Measurements from ENCODE around the gene PSTPIP1.

Gene PSTPIP1

DNA sequence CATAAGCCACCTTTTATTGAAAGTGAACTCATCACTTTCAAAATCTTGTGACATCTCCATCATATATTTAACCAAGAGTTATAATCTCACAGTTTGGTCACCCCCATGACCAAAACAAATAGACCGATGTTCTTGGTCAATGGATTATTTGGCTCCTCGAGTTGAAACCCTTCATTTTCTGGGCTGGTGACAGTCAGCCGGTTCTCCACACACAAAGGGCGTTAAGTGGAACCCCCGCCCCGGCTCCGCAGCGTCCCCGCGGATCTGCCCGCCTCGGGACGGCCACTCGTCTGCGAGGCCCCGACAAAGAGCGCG lies 75.2 kb downstream of the PSTPIP1 start:
- no peak for DNase-seq (ENCODE audit: low read depth in 2 of 2)

- DNase-seq (ENCODE audit: low read depth in 2 of 2) = peak; percentile 82 to 84
Measured at GRCh38 chr15:77070495-77071304, 75.8 kb downstream of the PSTPIP1 start, which contains the start of gene TSPAN3. Gene TSPAN3, minus strand, starts transcription at chr15:77071109. Its CDS starts 155 bp downstream, at chr15:77070954.

DNA sequence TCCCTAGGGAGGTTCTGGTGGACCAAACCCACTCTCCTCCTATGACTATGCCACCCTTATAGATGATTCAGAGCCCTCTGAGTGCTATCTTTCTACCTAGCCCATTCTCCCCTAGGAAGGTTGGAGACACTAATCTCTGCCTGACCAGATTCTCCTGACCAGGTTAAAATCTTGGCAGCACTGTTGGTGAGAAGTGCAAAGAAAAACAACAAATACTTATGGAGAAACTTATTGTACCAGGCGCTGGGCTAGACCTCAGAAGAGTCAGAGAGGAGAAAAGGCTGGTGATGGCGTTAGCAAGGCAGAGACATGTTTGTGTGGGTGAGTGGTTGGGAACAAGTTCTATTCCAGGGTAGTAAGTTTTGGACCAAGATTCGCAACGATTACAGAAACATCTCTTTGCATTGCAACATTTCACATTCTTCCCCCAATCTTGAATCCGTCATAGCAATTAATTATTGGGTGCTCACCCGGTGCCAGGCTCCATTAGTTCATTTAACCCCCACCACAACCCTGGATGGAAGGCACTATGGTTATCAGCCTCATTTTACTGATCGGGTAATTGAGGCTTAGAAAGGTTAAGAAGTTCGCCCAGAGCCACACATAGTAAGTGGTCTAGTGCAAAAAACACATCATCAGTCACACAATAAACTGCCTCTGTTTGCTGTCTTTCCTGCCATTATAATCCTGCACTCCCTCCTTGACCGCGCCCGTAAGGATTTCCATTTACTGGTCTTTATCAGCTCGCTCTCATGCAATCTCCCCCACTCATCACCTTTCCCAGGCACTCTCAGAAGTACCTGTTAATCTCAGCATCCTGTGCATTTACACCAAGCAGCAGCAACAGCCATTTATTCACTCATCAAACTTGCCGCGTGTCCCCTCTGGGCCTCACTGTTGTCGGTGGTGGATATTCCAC lies 76.6 kb downstream of the PSTPIP1 start:
- no peak for DNase-seq (ENCODE audit: low read depth in 2 of 2)

- no peak for DNase-seq (ENCODE audit: low read depth in 2 of 2)
Measured at GRCh38 chr15:77074350-77074749, 79.4 kb downstream of the PSTPIP1 start.

GRCh38 chr15:77075528-77075927 lies 80.6 kb downstream of the PSTPIP1 start:
- DNase-seq (ENCODE audit: low read depth in 2 of 2) = no peak

GRCh38 chr15:77076323-77076915 lies 81.5 kb downstream of the PSTPIP1 start:
- DNase-seq (ENCODE audit: low read depth in 2 of 2) = no peak

GRCh38 chr15:77081971-77082370 lies 87.0 kb downstream of the PSTPIP1 start:
- DNase-seq (ENCODE audit: low read depth in 2 of 2) = no peak

GRCh38 chr15:77083381-77084160 lies 88.6 kb downstream of the PSTPIP1 start:
- peak in 1 of 2 donors; percentile 19 for DNase-seq (ENCODE audit: low read depth in 2 of 2)

DNA sequence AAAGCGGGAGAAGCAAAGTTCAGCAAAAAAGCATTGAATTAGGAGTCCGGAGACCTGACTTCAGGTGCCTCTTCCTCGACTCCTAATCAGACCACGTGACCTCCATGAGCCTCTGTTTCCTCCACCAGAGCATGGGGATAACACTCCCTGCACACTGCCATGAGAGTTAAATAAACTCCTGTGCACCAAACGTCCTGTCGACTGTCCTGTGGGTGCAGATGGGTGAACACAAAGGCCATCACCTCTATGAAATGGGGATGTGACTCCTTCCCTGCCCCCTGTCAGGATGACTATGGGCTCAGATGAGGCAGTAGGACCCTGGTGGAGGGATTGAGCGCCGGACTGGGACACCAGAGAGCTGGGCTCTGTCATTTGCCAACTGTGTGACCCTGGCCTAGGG lies 89.5 kb downstream of the PSTPIP1 start:
- no peak for DNase-seq (ENCODE audit: low read depth in 2 of 2)

GRCh38 chr15:77085297-77085696 lies 90.4 kb downstream of the PSTPIP1 start:
- DNase-seq (ENCODE audit: low read depth in 2 of 2) = no peak
